Thyroid gland (tissue), 4 donors: Measurements from ENCODE around the gene MUTYH. TPM values are rescaled to one million over a fixed set of nuclear protein-coding genes. Genes with fewer than 3 reads are reported as not detected.

ENCODE experiments used
- DNase-seq, 2 donors: peaks; one replicate each; pipeline ENCODE4 v3.0.0-alpha.2; 2019
- H3K27ac ChIP-seq, 3 donors: fragments of 200-600 bp; sonication (generic); 1 replicate in 2 of 3; 2 replicates in 1 of 3; pipeline ENCODE4 v1.5.1; 2016 to 2019; ENCODE audit warnings: mild to moderate bottlenecking in 1 of 3, moderate library complexity in 1 of 3
- H3K27me3 ChIP-seq: fragments of 200-600 bp; sonication (generic); one replicate; pipeline ENCODE4 v1.5.1; 2019
- H3K36me3 ChIP-seq, 2 donors: fragments of 200-600 bp; sonication (generic); one replicate each; pipeline ENCODE4 v1.5.1; 2016 to 2019
- H3K4me1 ChIP-seq, 2 donors: fragments of 200-600 bp; sonication (generic); one replicate each; pipeline ENCODE4 v1.5.1; 2017 to 2019
- H3K4me3 ChIP-seq, 3 donors: fragments of 200-600 bp; sonication (generic); replicated peaks in 1 of 3; 1 replicate in 2 of 3; 2 replicates in 1 of 3; pipeline ENCODE4 v1.5.1; 2016; ENCODE audit warnings: mild to moderate bottlenecking in 1 of 3
- H3K9me3 ChIP-seq: fragments of 200-600 bp; sonication (generic); one replicate; pipeline ENCODE4 v1.5.1; 2017
- CTCF ChIP-seq, 6 experiments: fragments of 200-600 bp in 3 of 6; fragments of 450-650 bp in 3 of 6; sonication (generic) in 3 of 6; IDR thresholded peaks; one replicate each; pipeline ENCODE4 v1.5.1; 2016 to 2019; ENCODE audit warnings: antibody characterized with exemption in 6 of 6, mild to moderate bottlenecking in 2 of 6, inconsistent platforms in 1 of 6, moderate library complexity in 1 of 6
- POLR2A ChIP-seq, 2 donors: fragments of 450-650 bp; IDR thresholded peaks; one replicate each; pipeline ENCODE4 v1.6.1; 2017; ENCODE audit warnings: antibody characterized with exemption in 2 of 2, mild to moderate bottlenecking in 2 of 2, moderate library complexity in 1 of 2
- WGBS, 2 donors: methylation state at CpG; one replicate each; pipeline ENCODE4 v1.1.5; 2017; 5-methylcytosine and 5-hydroxymethylcytosine counted together
- intact Hi-C: fragments of 100-400 bp; cut with DNase I; formaldehyde crosslinking; loops from one replicate; pipeline ENCODE4 v1.15.1; 2023
- total RNA-seq, 4 donors: library from RNA; depleted of rRNA; stranded (reverse); fragments of >200 nt; gene quantifications; one replicate each; pipeline ENCODE4 v1.2.3, GENCODE V29; 2016

Gene MUTYH
- total RNA-seq, 4 donors from 2014 or later = 23.7 to 45.9 (median 31.7) TPM

DNA sequence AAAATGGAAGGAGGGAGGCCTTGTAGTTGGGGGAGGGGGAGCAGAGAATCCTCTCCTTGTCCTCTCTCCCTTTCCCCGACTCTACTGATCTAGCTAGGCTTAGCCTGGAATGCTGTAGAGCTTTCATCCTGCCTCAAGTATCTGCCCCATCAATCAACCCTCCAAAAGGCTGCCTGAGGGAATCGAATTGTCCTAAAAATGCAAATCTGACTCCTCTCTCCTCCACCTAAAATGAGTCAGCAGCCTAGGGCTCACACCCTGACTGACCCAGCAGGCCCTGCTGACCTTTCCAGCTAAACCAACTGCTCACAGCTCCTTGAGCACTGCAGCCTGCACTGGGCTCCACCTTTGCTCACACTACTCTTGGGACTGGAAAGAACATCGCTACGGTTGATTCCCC is 10.8 kb downstream of the MUTYH start:
- Histone ChIP-seq H3K27ac (no peak overlapping the region), H3K4me1 (peaks cover 19 to 22% of the 10 kb centered on the region in 2 donors), H3K4me3 (no peak overlapping the region), H3K9me3 (no peaks in the 10 kb centered on the region), H3K27me3 (no peaks in the 10 kb centered on the region), H3K36me3 (peaks cover 13 to 22% of the 10 kb centered on the region in 2 donors)
- 73 to 79% methylated on average over 4 of the region's 4 CpGs for WGBS, 2 donors
- TF ChIP-seq POLR2A (IDR thresholded peaks at IDR 0.05) (no peak), CTCF (IDR thresholded peaks at IDR 0.05) (no peak)
- DNase-seq = no peak
- intact Hi-C loops = no loop called here

- no peak for DNase-seq
- 87 to 89% methylated on average over 5 of the region's 5 CpGs for WGBS, 2 donors
- no peak for TF ChIP-seq POLR2A (IDR thresholded peaks at IDR 0.05)
- no peak for TF ChIP-seq CTCF (IDR thresholded peaks at IDR 0.05)
- no peak overlapping the region for H3K27ac ChIP-seq
- H3K9me3 ChIP-seq = no peaks in the 10 kb centered on the region
- intact Hi-C loops = no loop called here
- no peak overlapping the region for H3K4me3 ChIP-seq
- H3K4me1 ChIP-seq = peaks cover 19 to 22% of the 10 kb centered on the region in 2 donors
- peaks cover 13 to 22% of the 10 kb centered on the region in 2 donors for H3K36me3 ChIP-seq
- H3K27me3 ChIP-seq = no peaks in the 10 kb centered on the region
These were observed 11.6 kb downstream of the MUTYH start for GRCh38 chr1:45328680-45329079.

DNA sequence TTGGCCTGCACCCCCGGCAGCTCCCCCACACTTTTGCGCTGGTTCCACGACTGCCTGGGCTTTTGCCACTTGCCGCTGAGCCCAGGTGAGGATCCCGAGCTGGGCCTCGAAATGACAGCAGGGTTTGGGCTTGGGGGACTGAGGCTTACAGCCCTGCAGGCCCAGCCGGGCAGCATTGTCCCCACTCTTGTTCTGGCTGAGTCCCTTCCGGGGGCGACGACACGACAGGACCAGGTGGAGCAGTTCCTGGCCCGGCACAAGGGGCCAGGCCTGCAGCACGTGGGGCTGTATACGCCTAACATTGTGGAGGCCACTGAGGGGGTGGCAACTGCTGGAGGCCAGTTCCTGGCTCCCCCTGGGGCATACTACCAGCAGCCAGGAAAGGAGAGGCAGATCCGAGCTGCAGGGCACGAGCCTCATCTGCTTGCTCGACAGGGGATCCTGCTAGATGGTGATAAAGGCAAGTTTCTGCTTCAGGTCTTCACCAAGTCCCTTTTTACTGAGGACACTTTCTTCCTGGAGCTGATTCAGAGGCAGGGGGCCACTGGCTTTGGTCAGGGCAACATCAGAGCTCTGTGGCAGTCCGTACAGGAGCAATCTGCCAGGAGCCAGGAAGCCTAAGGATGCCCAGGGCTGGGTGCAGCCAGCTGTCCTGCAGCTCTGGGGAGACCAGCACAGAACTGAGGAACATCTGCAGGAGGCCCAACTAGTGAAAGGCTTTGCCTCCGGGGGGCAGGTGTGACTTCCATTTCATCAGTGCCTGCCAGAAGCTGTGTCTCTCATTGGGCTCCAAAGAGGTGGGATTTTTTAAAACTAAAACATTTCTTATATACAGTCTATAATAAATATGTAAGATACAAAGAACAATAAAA is 12.4 kb downstream of the MUTYH start:
- no peak overlapping the region for H3K4me3 ChIP-seq
- H3K27me3 ChIP-seq = no peaks in the 10 kb centered on the region
- H3K27ac ChIP-seq = no peak overlapping the region
- no peak for DNase-seq
- no peaks in the 10 kb centered on the region for H3K9me3 ChIP-seq
- H3K4me1 ChIP-seq = peaks cover 19 to 22% of the 10 kb centered on the region in 2 donors
- 79 to 86% methylated on average over 5 to 18 of the region's 19 CpGs for WGBS, 2 donors
- TF ChIP-seq POLR2A (IDR thresholded peaks at IDR 0.05) = no peak
- TF ChIP-seq CTCF (IDR thresholded peaks at IDR 0.05) = no peak
- H3K36me3 ChIP-seq = peaks cover 13 to 14% of the 10 kb centered on the region in 2 donors
- intact Hi-C loops = no loop called here

DNA sequence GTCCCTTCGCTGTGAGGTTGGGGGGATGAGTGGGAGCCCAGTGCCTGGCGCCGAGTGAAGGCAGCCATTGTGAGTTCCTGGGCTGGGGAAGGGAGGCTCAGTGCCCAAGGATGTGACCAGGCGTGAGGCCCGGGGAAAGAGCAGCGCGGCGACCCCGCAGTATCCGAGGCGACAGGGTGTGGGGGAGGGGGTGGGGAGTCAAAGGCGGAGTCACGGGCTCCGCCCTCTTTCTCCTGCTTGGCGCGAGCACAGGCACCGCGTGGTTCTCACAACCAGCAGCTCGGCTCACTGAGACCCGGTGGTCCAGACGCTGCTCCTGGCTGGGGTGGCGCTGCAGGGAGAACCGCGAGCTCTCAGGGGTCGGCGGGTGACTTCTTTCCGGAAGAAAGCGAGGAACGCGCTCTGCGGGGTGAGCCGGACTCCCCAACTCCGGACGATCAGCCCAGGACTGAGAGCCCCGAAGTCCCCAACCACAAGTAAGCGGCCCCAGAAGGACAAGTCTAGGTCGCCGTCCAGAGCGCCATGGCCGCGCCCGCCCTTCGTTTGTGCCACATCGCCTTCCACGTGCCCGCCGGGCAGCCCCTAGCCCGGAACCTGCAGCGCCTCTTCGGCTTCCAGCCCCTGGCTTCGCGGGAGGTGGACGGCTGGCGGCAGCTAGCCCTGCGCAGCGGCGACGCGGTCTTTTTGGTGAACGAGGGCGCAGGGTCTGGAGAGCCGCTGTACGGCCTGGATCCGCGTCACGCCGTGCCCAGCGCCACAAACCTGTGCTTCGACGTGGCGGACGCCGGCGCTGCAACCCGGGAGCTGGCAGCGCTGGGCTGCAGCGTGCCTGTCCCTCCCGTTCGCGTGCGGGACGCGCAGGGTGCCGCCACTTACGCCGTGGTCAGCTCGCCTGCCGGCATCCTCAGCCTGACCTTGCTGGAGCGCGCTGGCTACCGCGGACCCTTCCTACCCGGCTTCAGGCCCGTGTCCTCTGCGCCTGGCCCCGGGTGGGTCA is 13.3 kb downstream of the MUTYH start, which contains the start of gene HPDL:
Gene HPDL (plus strand): TSS at position 269 of the 997 bp plus-strand sequence. CDS start 254 bp downstream, at position 523.
- no peak for TF ChIP-seq CTCF (IDR thresholded peaks at IDR 0.05)
- TF ChIP-seq POLR2A (IDR thresholded peaks at IDR 0.05) = peak in 1 of 2 donors; percentile 43
- 0 to 6% methylated on average over 17 to 27 of the region's 96 CpGs for WGBS, 2 donors
- Histone ChIP-seq H3K27ac (peak within 1 kb of the TSS in 1 of 3 donors; percentile 59), H3K4me3 (peak within 1 kb of the TSS; percentile 20 to 36 (median 25)), H3K4me1 (peaks cover 19 to 22% of the 10 kb centered on the region in 2 donors), H3K9me3 (no peaks in the 10 kb centered on the region), H3K36me3 (peaks cover 6 to 9% of the 10 kb centered on the region in 2 donors), H3K27me3 (no peaks in the 10 kb centered on the region)
- intact Hi-C loops = no loop called here
- peak; percentile 72 to 76 for DNase-seq
